ENCODE results near the gene MMAB.

MMAB gene

DNA sequence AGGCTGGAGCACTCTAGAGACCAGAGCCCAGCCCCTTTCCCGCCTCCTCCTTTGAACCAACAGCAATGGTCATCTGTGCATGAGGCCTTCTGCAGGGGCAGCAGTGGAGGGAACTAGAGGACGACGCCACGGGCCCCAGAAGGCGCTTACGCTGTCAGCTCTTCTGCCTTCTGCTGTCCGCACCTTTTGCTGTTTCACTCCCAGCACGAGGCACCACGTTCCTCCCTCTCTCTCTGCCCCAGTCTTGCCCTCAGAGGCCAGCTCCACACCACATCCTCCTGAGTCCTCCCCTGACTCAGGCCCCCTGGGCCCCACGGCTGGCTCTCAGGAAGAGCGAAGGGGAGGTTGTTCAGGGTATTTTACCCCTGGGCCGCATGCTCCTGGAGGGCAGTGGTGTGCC lies 15.5 kb downstream of the MMAB start:
- TF ChIP-seq, protein P1, sequence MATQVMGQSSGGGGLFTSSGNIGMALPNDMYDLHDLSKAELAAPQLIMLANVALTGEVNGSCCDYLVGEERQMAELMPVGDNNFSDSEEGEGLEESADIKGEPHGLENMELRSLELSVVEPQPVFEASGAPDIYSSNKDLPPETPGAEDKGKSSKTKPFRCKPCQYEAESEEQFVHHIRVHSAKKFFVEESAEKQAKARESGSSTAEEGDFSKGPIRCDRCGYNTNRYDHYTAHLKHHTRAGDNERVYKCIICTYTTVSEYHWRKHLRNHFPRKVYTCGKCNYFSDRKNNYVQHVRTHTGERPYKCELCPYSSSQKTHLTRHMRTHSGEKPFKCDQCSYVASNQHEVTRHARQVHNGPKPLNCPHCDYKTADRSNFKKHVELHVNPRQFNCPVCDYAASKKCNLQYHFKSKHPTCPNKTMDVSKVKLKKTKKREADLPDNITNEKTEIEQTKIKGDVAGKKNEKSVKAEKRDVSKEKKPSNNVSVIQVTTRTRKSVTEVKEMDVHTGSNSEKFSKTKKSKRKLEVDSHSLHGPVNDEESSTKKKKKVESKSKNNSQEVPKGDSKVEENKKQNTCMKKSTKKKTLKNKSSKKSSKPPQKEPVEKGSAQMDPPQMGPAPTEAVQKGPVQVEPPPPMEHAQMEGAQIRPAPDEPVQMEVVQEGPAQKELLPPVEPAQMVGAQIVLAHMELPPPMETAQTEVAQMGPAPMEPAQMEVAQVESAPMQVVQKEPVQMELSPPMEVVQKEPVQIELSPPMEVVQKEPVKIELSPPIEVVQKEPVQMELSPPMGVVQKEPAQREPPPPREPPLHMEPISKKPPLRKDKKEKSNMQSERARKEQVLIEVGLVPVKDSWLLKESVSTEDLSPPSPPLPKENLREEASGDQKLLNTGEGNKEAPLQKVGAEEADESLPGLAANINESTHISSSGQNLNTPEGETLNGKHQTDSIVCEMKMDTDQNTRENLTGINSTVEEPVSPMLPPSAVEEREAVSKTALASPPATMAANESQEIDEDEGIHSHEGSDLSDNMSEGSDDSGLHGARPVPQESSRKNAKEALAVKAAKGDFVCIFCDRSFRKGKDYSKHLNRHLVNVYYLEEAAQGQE (IDR thresholded peaks at IDR 0.05; ENCODE audit: insufficient read depth in 1 of 2, low read depth in 2 of 2, low read length in 2 of 2), result no peak
- TF ChIP-seq TAF1 (IDR thresholded peaks at IDR 0.05; ENCODE audit: borderline replicate concordance, insufficient read depth, low read length) (no peak), POLR2AphosphoS5 (IDR thresholded peaks at IDR 0.05; ENCODE audit: low read depth, low read length) (no peak), FOXP2 (optimal IDR thresholded peaks at IDR 0.05; ENCODE audit: borderline replicate concordance, extremely low read depth, extremely low read length, insufficient read depth) (no peak), SIN3A (IDR thresholded peaks at IDR 0.05; ENCODE audit: borderline replicate concordance, insufficient read depth, low read length) (no peak)

DNA sequence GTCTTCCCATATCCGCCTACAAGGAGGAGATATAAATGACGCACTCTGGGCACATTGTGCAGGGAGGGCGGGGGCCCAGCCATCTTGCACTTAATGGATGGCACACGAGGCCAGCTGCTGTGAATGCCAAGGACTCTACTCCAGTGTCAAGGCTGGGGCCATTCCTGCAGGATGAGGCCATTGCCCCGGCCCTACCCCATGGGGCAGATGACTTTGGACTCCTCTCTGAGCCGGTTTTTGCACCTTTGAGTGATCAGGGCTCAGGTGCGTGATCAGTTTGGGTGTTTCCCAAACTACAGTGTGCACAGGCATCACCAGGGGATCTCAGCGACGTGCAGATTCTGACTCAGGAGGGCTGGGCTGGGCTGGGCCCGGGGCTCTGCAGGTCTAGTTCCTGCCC lies 16.1 kb downstream of the MMAB start:
- no peak for TF ChIP-seq FOXP2 (optimal IDR thresholded peaks at IDR 0.05; ENCODE audit: borderline replicate concordance, extremely low read depth, extremely low read length, insufficient read depth)
- TF ChIP-seq TAF1 (IDR thresholded peaks at IDR 0.05; ENCODE audit: borderline replicate concordance, insufficient read depth, low read length), result no peak

DNA sequence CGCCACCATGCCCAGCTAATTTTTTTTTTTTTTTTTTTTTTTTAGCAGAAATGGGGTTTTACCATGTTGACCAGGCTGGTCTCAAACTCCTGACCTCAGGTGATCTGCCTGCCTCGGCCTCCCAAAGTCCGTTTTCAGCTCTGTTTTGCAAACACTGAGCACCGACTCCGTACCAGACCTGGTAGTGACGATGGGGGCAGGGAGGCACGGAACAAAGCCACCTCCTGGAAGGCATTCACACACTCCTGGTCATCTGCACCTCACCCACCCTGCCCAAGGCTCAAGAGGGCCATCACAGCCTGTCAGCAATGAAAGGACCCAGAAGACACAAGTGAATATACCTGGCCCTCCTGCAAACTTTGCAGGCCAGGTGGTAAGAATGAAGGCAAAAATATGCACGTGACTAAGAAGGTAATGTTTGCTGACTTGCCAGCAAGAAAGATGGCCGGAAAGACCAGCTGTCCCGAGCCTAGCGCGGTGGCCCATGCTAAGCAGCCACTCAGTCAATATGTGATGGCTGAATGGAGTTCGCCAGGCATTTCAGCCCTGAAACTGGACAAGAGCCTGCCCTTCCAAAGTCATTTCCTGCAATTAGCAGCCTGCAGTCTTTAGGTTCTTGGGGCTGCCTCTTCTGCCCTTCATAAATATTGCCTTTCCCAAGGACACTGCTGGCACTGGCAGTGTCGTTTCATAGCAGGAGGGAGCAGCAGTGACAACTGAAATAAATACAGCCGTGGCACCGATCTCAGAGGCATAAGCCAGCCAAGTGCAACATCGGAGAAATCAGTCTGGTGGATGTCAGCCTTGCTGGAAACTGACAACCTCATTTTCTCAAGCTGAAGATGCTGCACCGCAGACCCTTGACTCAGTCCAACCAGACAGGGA lies 17.6 kb downstream of the MMAB start:
- TF ChIP-seq POLR2AphosphoS5 (IDR thresholded peaks at IDR 0.05; ENCODE audit: low read depth, low read length) (no peak), SIN3A (IDR thresholded peaks at IDR 0.05; ENCODE audit: borderline replicate concordance, insufficient read depth, low read length) (no peak), TAF1 (IDR thresholded peaks at IDR 0.05; ENCODE audit: borderline replicate concordance, insufficient read depth, low read length) (no peak), FOXP2 (optimal IDR thresholded peaks at IDR 0.05; ENCODE audit: borderline replicate concordance, extremely low read depth, extremely low read length, insufficient read depth) (no peak)
- TF ChIP-seq, protein P1 (IDR thresholded peaks at IDR 0.05; ENCODE audit: insufficient read depth in 1 of 2, low read depth in 2 of 2, low read length in 2 of 2), result no peak

DNA sequence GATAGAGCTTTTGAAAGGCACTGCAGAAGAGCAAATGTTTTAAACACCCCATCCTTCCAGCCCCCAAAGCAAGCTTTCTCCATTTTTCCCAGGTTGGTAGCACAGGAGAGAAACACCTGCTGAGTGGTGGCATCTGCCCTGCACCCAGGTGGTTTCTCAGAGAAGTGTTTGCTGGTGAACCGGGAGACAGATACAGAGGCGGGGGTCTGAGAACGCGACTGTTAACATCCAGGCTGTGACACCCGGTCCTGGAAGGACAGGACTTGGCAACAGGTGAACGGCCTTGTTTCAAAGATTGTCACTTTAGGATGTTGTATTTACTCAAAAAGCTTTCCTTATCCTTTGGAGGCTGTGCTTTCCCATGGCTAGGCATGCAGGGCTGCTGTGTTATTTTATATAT lies 18.5 kb downstream of the MMAB start:
- TF ChIP-seq POLR2AphosphoS5 (IDR thresholded peaks at IDR 0.05; ENCODE audit: low read depth, low read length) (no peak), TAF1 (IDR thresholded peaks at IDR 0.05; ENCODE audit: borderline replicate concordance, insufficient read depth, low read length) (no peak), FOXP2 (optimal IDR thresholded peaks at IDR 0.05; ENCODE audit: borderline replicate concordance, extremely low read depth, extremely low read length, insufficient read depth) (no peak), SIN3A (IDR thresholded peaks at IDR 0.05; ENCODE audit: borderline replicate concordance, insufficient read depth, low read length) (no peak)
- TF ChIP-seq, protein P1 (IDR thresholded peaks at IDR 0.05; ENCODE audit: insufficient read depth in 1 of 2, low read depth in 2 of 2, low read length in 2 of 2), result no peak

DNA sequence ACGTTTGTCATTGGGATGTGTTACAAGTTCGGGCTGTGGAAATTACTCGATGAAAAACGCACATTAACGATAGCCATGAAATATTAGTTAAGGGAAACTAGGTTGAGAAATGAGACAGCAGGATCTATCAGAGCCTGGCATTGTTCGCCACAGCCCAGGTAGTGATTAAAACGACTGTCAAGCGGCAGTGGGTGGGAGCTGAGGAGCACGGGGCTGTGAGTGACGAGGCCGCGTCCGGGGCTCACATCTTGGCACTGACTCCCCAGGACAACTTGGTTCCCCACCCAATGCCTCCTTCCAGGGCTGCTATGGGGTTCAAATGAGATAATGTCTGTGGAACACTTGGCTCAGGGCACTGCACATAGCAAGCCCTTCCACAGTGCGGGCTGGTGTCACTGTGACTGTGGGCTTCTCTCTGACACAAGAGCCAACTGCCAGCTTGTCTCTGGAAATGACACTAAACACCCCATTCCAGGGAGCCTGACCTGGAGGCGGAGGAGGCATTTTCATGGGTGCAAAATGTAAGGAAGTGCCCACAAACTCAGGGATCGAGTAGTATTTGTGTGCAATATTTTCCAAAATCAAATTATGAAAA lies 19.3 kb downstream of the MMAB start:
- TF ChIP-seq SIN3A (IDR thresholded peaks at IDR 0.05; ENCODE audit: borderline replicate concordance, insufficient read depth, low read length) (no peak), FOXP2 (optimal IDR thresholded peaks at IDR 0.05; ENCODE audit: borderline replicate concordance, extremely low read depth, extremely low read length, insufficient read depth) (no peak), TAF1 (IDR thresholded peaks at IDR 0.05; ENCODE audit: borderline replicate concordance, insufficient read depth, low read length) (no peak), POLR2AphosphoS5 (IDR thresholded peaks at IDR 0.05; ENCODE audit: low read depth, low read length) (no peak)
- TF ChIP-seq, protein P1 (IDR thresholded peaks at IDR 0.05; ENCODE audit: insufficient read depth in 1 of 2, low read depth in 2 of 2, low read length in 2 of 2), result no peak
